ENCODE data around the gene NCKAP5. TPM values are rescaled to one million over a fixed set of nuclear protein-coding genes. Genes with fewer than 3 reads are reported as not detected.

NCKAP5 gene
- total and polyA plus RNA-seq, 8 donors = 4.0 to 22.1 (median 14.4) TPM

- Histone ChIP-seq H3K36me3 (no peaks in the 10 kb centered on the region), H3K27ac (no peak overlapping the region), H3K4me1 (no peaks in the 10 kb centered on the region), H3K9me3 (peaks cover 0 to 26% of the 10 kb centered on the region in 2 donors), H3K27me3 (no peaks in the 10 kb centered on the region), H3K4me3 (no peak overlapping the region)
- ATAC-seq (no peak), DNase-seq (no peak)
- TF ChIP-seq, protein P1, sequence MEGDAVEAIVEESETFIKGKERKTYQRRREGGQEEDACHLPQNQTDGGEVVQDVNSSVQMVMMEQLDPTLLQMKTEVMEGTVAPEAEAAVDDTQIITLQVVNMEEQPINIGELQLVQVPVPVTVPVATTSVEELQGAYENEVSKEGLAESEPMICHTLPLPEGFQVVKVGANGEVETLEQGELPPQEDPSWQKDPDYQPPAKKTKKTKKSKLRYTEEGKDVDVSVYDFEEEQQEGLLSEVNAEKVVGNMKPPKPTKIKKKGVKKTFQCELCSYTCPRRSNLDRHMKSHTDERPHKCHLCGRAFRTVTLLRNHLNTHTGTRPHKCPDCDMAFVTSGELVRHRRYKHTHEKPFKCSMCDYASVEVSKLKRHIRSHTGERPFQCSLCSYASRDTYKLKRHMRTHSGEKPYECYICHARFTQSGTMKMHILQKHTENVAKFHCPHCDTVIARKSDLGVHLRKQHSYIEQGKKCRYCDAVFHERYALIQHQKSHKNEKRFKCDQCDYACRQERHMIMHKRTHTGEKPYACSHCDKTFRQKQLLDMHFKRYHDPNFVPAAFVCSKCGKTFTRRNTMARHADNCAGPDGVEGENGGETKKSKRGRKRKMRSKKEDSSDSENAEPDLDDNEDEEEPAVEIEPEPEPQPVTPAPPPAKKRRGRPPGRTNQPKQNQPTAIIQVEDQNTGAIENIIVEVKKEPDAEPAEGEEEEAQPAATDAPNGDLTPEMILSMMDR (IDR thresholded peaks at IDR 0.05) = no peak
- intact Hi-C loops (cut with DNase I) = no loop called here
These were observed 528.7 kb downstream of the NCKAP5 start for GRCh38 chr2:133039531-133039930.

- DNase-seq (peak in 1 of 4 donors; percentile 13), ATAC-seq (no peak)
- Histone ChIP-seq H3K27ac (no peak overlapping the region), H3K27me3 (no peaks in the 10 kb centered on the region), H3K36me3 (no peaks in the 10 kb centered on the region), H3K4me1 (no peaks in the 10 kb centered on the region), H3K4me3 (no peak overlapping the region), H3K9me3 (peaks cover 0 to 5% of the 10 kb centered on the region in 2 donors)
- TF ChIP-seq, protein P1 (IDR thresholded peaks at IDR 0.05) = no peak
- intact Hi-C loops (cut with DNase I) = no loop called here
These were observed 541.6 kb downstream of the NCKAP5 start for GRCh38 chr2:133026536-133027177.

- Histone ChIP-seq H3K4me3 (no peak overlapping the region), H3K4me1 (no peaks in the 10 kb centered on the region), H3K27me3 (no peaks in the 10 kb centered on the region), H3K36me3 (no peaks in the 10 kb centered on the region), H3K9me3 (no peaks in the 10 kb centered on the region), H3K27ac (no peak overlapping the region)
- TF ChIP-seq, protein P1 (IDR thresholded peaks at IDR 0.05) = no peak
- DNase-seq (no peak), ATAC-seq (no peak)
- intact Hi-C loops (cut with DNase I) = no loop called here
These were observed 543.3 kb downstream of the NCKAP5 start for GRCh38 chr2:133025004-133025403.

DNA sequence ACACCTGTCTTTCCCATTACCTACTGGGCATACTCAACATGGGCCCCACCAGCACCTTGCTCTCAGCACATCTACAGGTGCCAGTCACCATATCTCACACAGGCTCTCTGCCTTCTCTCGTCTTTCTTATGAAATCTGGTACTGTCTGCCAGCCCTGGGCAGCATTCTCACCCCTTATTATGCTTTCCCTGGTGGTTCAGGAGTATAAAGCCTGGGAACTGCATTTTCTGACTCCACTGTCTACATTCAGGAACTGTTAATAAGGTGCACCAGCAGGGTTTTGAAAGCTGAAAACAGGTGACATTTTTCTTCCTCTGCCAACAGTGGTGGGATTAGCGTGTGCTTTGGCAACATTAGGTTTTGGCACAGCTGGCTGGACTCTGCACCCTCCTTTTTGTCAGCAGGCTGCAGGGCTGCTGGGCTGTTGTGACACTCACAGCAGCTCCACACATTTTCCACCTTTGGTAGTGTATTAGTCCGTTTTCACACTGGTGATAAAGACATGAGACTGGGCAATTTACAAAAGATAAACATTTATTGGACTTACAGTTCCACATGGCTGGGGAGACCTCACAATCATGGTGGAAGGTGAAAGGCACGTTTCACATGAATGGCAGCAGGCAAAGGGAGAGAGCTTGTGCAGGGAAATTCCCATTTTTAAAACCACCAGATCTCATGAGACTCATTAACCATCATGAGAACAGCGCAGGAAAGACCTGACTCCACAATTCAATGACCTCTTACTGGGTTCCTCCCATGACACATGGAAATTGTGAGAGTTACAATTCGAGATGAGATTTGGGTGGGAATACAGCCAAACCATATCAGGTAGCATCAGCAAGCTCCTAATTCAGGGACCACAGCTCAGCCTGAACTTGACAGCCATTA, 555.2 kb downstream of the NCKAP5 start:
- Histone ChIP-seq H3K36me3 (no peaks in the 10 kb centered on the region), H3K4me1 (no peaks in the 10 kb centered on the region), H3K27ac (no peak overlapping the region), H3K4me3 (no peak overlapping the region), H3K27me3 (no peaks in the 10 kb centered on the region), H3K9me3 (no peaks in the 10 kb centered on the region)
- TF ChIP-seq, protein P1 (IDR thresholded peaks at IDR 0.05) = no peak
- intact Hi-C loops (cut with DNase I) = no loop called here
- no peak for DNase-seq
- no peak for ATAC-seq

GRCh38 chr2:133004623-133005022, 563.6 kb downstream of the NCKAP5 start:
- H3K27me3 ChIP-seq = no peaks in the 10 kb centered on the region
- intact Hi-C loops (cut with DNase I) = no loop called here
- no peak overlapping the region for H3K27ac ChIP-seq
- DNase-seq = no peak
- H3K4me1 ChIP-seq = no peaks in the 10 kb centered on the region
- no peaks in the 10 kb centered on the region for H3K36me3 ChIP-seq
- H3K9me3 ChIP-seq = peaks cover 0 to 34% of the 10 kb centered on the region in 2 donors
- no peak overlapping the region for H3K4me3 ChIP-seq
- no peak for ATAC-seq
- TF ChIP-seq, protein P1 (IDR thresholded peaks at IDR 0.05) = no peak
